H1 (cell line): ENCODE results near the gene KDR. TPM values are rescaled to one million over a fixed set of nuclear protein-coding genes. Genes with fewer than 3 reads are reported as not detected.

ENCODE experiments used
- CTCF ChIA-PET: fragments of 300-600 bp; sonication (Branson Sonifier 250); formaldehyde crosslinking; loops from one replicate; lab custom pipeline; 2021; ENCODE audit not compliant: partially characterized antibody; lab: Charles Lee
- POLR2A ChIA-PET: fragments of 300-600 bp; sonication (Branson Sonifier 250); formaldehyde crosslinking; loops from one replicate; lab custom pipeline; 2021; ENCODE audit warnings: inconsistent platforms; ENCODE audit not compliant: partially characterized antibody; lab: Charles Lee
- DNase-seq, 2 experiments: peaks; one replicate each; pipeline versions ENCODE4 v3.0.0 to v3.0.0-alpha.2; 2010 to 2022; ENCODE audit warnings: low spot score in 2 of 2, low read depth in 1 of 2, mixed read lengths in 1 of 2
- FAIRE-seq: peaks from 2 replicates; lab custom pipeline; 2011; peaks lifted over from hg19 to GRCh38; lab: Jason Lieb, UNC
- H2AFZ ChIP-seq: 2 replicates; pipeline ENCODE4 v1.8.1; 2012; ENCODE audit warnings: low read length, inconsistent platforms
- H2AK5ac ChIP-seq: 2 replicates; pipeline ENCODE4 v1.6.1; 2013; ENCODE audit warnings: low read depth, low read length
- H2BK120ac ChIP-seq: replicated peaks from 2 replicates; pipeline ENCODE3; 2013; ENCODE audit warnings: low read depth, low read length, inconsistent platforms
- H2BK12ac ChIP-seq: 2 replicates; pipeline ENCODE4 v1.6.1; 2013; ENCODE audit warnings: low read depth, low read length
- H2BK15ac ChIP-seq: 2 replicates; pipeline ENCODE4 v1.6.1; 2013; ENCODE audit warnings: low read length
- H2BK20ac ChIP-seq: 2 replicates; pipeline ENCODE4 v1.6.1; 2013; ENCODE audit warnings: low read length
- H2BK5ac ChIP-seq: 2 replicates; pipeline ENCODE4 v1.6.1; 2013; ENCODE audit warnings: low read depth, low read length
- H3K14ac ChIP-seq: 2 replicates; pipeline ENCODE4 v1.6.1; 2013; ENCODE audit warnings: inconsistent platforms; ENCODE audit not compliant: insufficient read length
- H3K18ac ChIP-seq: 2 replicates; pipeline ENCODE4 v1.6.1; 2013; ENCODE audit warnings: low read length; ENCODE audit errors: extremely low read depth
- H3K23ac ChIP-seq: 2 replicates; pipeline ENCODE4 v1.6.1; 2013; ENCODE audit warnings: inconsistent platforms; ENCODE audit not compliant: insufficient read length
- H3K23me2 ChIP-seq: 2 replicates; pipeline ENCODE4 v1.6.1; 2013; ENCODE audit warnings: low read depth, low read length
- H3K27ac ChIP-seq: 2 replicates; pipeline ENCODE4 v1.6.1; 2011; ENCODE audit warnings: low read depth, low read length, inconsistent platforms
- H3K27me3 ChIP-seq, 4 experiments: replicated peaks in 1 of 4; 1 replicate in 1 of 4; 2 replicates in 3 of 4; pipeline versions ENCODE4 v1.6.1 to v1.8.1; 2011 to 2013; ENCODE audit warnings: low read length in 3 of 4, mild to moderate bottlenecking in 3 of 4, inconsistent platforms in 2 of 4, mixed read lengths in 2 of 4, moderate library complexity in 1 of 4; ENCODE audit not compliant: control insufficient read depth in 3 of 4, insufficient read depth in 3 of 4; ENCODE audit errors: extremely low read depth in 1 of 4
- H3K36me3 ChIP-seq, 4 experiments: 2 replicates each; pipeline versions ENCODE4 v1.6.1 to v1.8.1; 2011 to 2013; ENCODE audit warnings: mild to moderate bottlenecking in 4 of 4, low read length in 3 of 4, moderate library complexity in 2 of 4, control low read depth in 1 of 4, inconsistent platforms in 1 of 4; ENCODE audit not compliant: insufficient read depth in 4 of 4, control insufficient read depth in 2 of 4
- H3K4ac ChIP-seq: replicated peaks from 2 replicates; pipeline ENCODE3; 2013; ENCODE audit warnings: low read length, low read depth, mixed read lengths, inconsistent platforms; ENCODE audit not compliant: insufficient read length
- H3K4me1 ChIP-seq, 4 experiments: replicated peaks in 1 of 4; 1 replicate in 1 of 4; 2 replicates in 3 of 4; pipeline versions ENCODE4 v1.6.1 to v1.8.1; 2011 to 2013; ENCODE audit warnings: low read length in 3 of 4, inconsistent platforms in 2 of 4, mixed read lengths in 1 of 4; ENCODE audit not compliant: insufficient read depth in 4 of 4, control insufficient read depth in 3 of 4
- H3K4me2 ChIP-seq, 2 experiments: 2 replicates each; pipeline versions ENCODE4 v1.6.1 to v1.8.1; 2011 to 2013; ENCODE audit warnings: low read depth in 2 of 2, low read length in 2 of 2, control low read depth in 1 of 2, inconsistent platforms in 1 of 2, mild to moderate bottlenecking in 1 of 2; ENCODE audit not compliant: insufficient read depth in 1 of 2
- H3K4me3 ChIP-seq, 4 experiments: fragments of 200-600, 300-600 bp in 1 of 4; sonication (generic), shearing (Covaris generic), sonication (Bioruptor Twin) in 1 of 4; 2 replicates each; pipeline versions ENCODE4 v1.5.1 to v1.8.1; 2011 to 2016; ENCODE audit warnings: low read length in 4 of 4, low read depth in 3 of 4, control low read depth in 2 of 4, inconsistent platforms in 2 of 4, mild to moderate bottlenecking in 2 of 4, mixed read lengths in 1 of 4, moderate library complexity in 1 of 4; ENCODE audit not compliant: insufficient read depth in 2 of 4; ENCODE audit errors: extremely low read depth in 1 of 4
- H3K56ac ChIP-seq: replicated peaks from 2 replicates; pipeline ENCODE3; 2013; ENCODE audit warnings: low read depth, mild to moderate bottlenecking, mixed read lengths, low read length, inconsistent platforms; ENCODE audit not compliant: insufficient read length
- H3K79me1 ChIP-seq: 2 replicates; pipeline ENCODE4 v1.6.1; 2013; ENCODE audit warnings: low read depth, low read length, control low read depth
- H3K79me2 ChIP-seq, 2 experiments: 2 replicates each; pipeline versions ENCODE4 v1.6.1 to v1.8.1; 2012 to 2013; ENCODE audit warnings: low read length in 2 of 2, mild to moderate bottlenecking in 2 of 2, inconsistent platforms in 1 of 2; ENCODE audit not compliant: insufficient read depth in 2 of 2, control insufficient read depth in 1 of 2
- H3K9ac ChIP-seq, 4 experiments: replicated peaks in 1 of 4; 1 replicate in 1 of 4; 2 replicates in 3 of 4; pipeline versions ENCODE4 v1.6.1 to v1.8.1; 2011 to 2013; ENCODE audit warnings: low read depth in 3 of 4, low read length in 3 of 4, control low read depth in 2 of 4, mild to moderate bottlenecking in 2 of 4, moderate library complexity in 2 of 4, inconsistent platforms in 1 of 4; ENCODE audit errors: extremely low read depth in 1 of 4
- H3K9me3 ChIP-seq, 2 experiments: 2 replicates each; pipeline versions ENCODE4 v1.6.1 to v1.8.1; 2012 to 2013; ENCODE audit warnings: mild to moderate bottlenecking in 2 of 2, moderate library complexity in 2 of 2, control low read depth in 1 of 2, inconsistent platforms in 1 of 2, low read depth in 1 of 2, low read length in 1 of 2, mixed read lengths in 1 of 2; ENCODE audit not compliant: insufficient read depth in 2 of 2
- H4K20me1 ChIP-seq, 2 experiments: replicated peaks in 1 of 2; 2 replicates each; pipeline versions ENCODE3 to v1.8.1; 2011 to 2013; ENCODE audit warnings: inconsistent platforms in 2 of 2, low read length in 2 of 2, mild to moderate bottlenecking in 1 of 2; ENCODE audit not compliant: insufficient read depth in 2 of 2, control insufficient read depth in 1 of 2
- H4K5ac ChIP-seq: 2 replicates; pipeline ENCODE4 v1.6.1; 2013; ENCODE audit warnings: low read length, low read depth, mixed read lengths, inconsistent platforms; ENCODE audit not compliant: insufficient read length
- H4K8ac ChIP-seq: 2 replicates; pipeline ENCODE4 v1.8.0; 2013; ENCODE audit warnings: mild to moderate bottlenecking, moderate library complexity, low read length, inconsistent platforms; ENCODE audit not compliant: insufficient read depth; ENCODE audit errors: extremely low read depth
- H4K91ac ChIP-seq: replicated peaks from 2 replicates; pipeline ENCODE3; 2013; ENCODE audit warnings: low read length, mixed read lengths, inconsistent platforms; ENCODE audit not compliant: insufficient read length
- POLR2A ChIP-seq, 2 experiments: IDR thresholded peaks; 1 replicate in 1 of 2; 2 replicates in 1 of 2; pipeline ENCODE4 v1.6.1; 2011; ENCODE audit warnings: low read depth in 2 of 2, low read length in 2 of 2, mild to moderate bottlenecking in 2 of 2; ENCODE audit errors: control extremely low read depth in 1 of 2
- TAF7 ChIP-seq: optimal IDR thresholded peaks from 2 replicates; pipeline ENCODE3; 2011; ENCODE audit warnings: low read depth, mild to moderate bottlenecking, inconsistent platforms, low read length, moderate library complexity, borderline replicate concordance
- WGBS, 2 experiments: shearing (Covaris generic) in 1 of 2; methylation state at CpG; one replicate each; pipeline versions ENCODE4 v1.1.6 to v1.1.7; 2013 to 2015; ENCODE audit warnings: low lambda C conversion rate in 2 of 2, mixed read lengths in 2 of 2, inconsistent platforms in 1 of 2, low coverage in 1 of 2, missing lambda C conversion rate in 1 of 2; ENCODE audit not compliant: insufficient replicate concordance in 2 of 2, insufficient coverage in 1 of 2, insufficient read length in 1 of 2; ENCODE audit errors: extremely low coverage in 1 of 2, missing lambda C conversion rate in 1 of 2; 5-methylcytosine and 5-hydroxymethylcytosine counted together
- polyA plus RNA-seq, 7 experiments: library from polyadenylated mRNA; depleted of rRNA in 3 of 7; stranded (reverse) in 5 of 7; unstranded in 2 of 7; fragments of >200 nt in 5 of 7; fragments of 200-250 nt in 2 of 7; gene quantifications; 1 replicate in 5 of 7; 2 replicates in 1 of 7; 4 replicates in 1 of 7; pipeline versions ENCODE4 v1.2.1 to v1.2.3, GENCODE V29; 2011 to 2013; ENCODE audit warnings: missing spikeins in 2 of 7, mixed read lengths in 2 of 7
- total RNA-seq: library from RNA; stranded (reverse); fragmentation: NEBNext Ultra II Directional; extraction: Animal tissue kit (Norgen Biotek cat#: 25700); gene quantifications from 2 replicates; pipeline ENCODE4 v1.2.1, GENCODE V29; 2021

Gene KDR
- total and polyA plus RNA-seq, 2 of the 8 experiments (the other 6 are each of a cell fraction or from before 2014, with no cell fraction given): 69.3 to 106 TPM

- H3K4me3 ChIP-seq: no peak overlapping the region
- no peak overlapping the region for H3K27ac ChIP-seq
- no peak for FAIRE-seq
- H2BK12ac ChIP-seq: no peak overlapping the region
- DNase-seq: no peak
- H3K4ac ChIP-seq: no peak overlapping the region
- H3K36me3 ChIP-seq: peaks cover 17 to 52% (median 43%) of the 10 kb centered on the region in 4 experiments
- CTCF ChIA-PET: interaction anchor here (0.9 to 1.7 kb wide), 2 partner anchors 9 to 79 kb away, joined by 3 read pairs; no protein-coding TSS in a partner anchor
- peaks cover 1 to 5% of the 10 kb centered on the region in 2 experiments for H4K20me1 ChIP-seq
- no peaks in the 10 kb centered on the region for H3K79me1 ChIP-seq
- H3K23ac ChIP-seq: no peak overlapping the region
- POLR2A ChIA-PET: interaction anchor here (1.0 to 1.9 kb wide), 5 partner anchors 10 to 64 kb away, joined by 3 to 7 read pairs (median 5); no protein-coding TSS in a partner anchor
- H2BK120ac ChIP-seq: no peak overlapping the region
- WGBS, 2 experiments: 90% methylated on average over 8 of the region's 8 CpGs; no CpG with 5 or more reads in 1 of the 2 experiments
- no peak overlapping the region for H4K5ac ChIP-seq
- no peak overlapping the region for H3K14ac ChIP-seq
- H3K9ac ChIP-seq: no peak overlapping the region
- no peak overlapping the region for H2AK5ac ChIP-seq
- no peak overlapping the region for H4K91ac ChIP-seq
- TF ChIP-seq POLR2A (IDR thresholded peaks at IDR 0.05; ENCODE audit: control extremely low read depth in 1 of 2, low read depth in 2 of 2, low read length in 2 of 2) (peak in 1 of 2 experiments; percentile 66; a peak in 1 of 3 replicates), TAF7 (no peak)
- no peak overlapping the region for H2BK20ac ChIP-seq
- H3K4me2 ChIP-seq: no peak overlapping the region
- no peak overlapping the region for H2AFZ ChIP-seq
- no peaks in the 10 kb centered on the region for H3K9me3 ChIP-seq
- no peak overlapping the region for H4K8ac ChIP-seq
- no peak overlapping the region for H2BK15ac ChIP-seq
- H3K56ac ChIP-seq: no peak overlapping the region
- peaks cover 0 to 9% (median 0%) of the 10 kb centered on the region in 4 experiments; a peak in 2 of 7 replicates for H3K4me1 ChIP-seq
- no peak overlapping the region for H2BK5ac ChIP-seq
- peaks cover 5% of the 10 kb centered on the region; the same call in 1 of the 2 replicates for H3K23me2 ChIP-seq
- H3K79me2 ChIP-seq: no peaks in the 10 kb centered on the region
- H3K18ac ChIP-seq: no peak overlapping the region
- no peaks in the 10 kb centered on the region for H3K27me3 ChIP-seq
Measured at GRCh38 chr4:55078987-55079386, 46.4 kb downstream of the KDR start.
